NCI-H2107 treated with DMSO at 0.1 percent for 48 hours (cell line): ENCODE measurements around the gene LYST.
"Not testable (repeated sequence)": the region's sequence is repeated elsewhere in the genome, so short reads cannot be mapped to it uniquely, and the experiment has no call there.

ENCODE experiments used
- DNase-seq: peaks from one replicate; lab custom pipeline; 2025; ENCODE audit not compliant: unreplicated experiment; lab: John Stamatoyannopoulos, UW

Gene LYST, protein sequence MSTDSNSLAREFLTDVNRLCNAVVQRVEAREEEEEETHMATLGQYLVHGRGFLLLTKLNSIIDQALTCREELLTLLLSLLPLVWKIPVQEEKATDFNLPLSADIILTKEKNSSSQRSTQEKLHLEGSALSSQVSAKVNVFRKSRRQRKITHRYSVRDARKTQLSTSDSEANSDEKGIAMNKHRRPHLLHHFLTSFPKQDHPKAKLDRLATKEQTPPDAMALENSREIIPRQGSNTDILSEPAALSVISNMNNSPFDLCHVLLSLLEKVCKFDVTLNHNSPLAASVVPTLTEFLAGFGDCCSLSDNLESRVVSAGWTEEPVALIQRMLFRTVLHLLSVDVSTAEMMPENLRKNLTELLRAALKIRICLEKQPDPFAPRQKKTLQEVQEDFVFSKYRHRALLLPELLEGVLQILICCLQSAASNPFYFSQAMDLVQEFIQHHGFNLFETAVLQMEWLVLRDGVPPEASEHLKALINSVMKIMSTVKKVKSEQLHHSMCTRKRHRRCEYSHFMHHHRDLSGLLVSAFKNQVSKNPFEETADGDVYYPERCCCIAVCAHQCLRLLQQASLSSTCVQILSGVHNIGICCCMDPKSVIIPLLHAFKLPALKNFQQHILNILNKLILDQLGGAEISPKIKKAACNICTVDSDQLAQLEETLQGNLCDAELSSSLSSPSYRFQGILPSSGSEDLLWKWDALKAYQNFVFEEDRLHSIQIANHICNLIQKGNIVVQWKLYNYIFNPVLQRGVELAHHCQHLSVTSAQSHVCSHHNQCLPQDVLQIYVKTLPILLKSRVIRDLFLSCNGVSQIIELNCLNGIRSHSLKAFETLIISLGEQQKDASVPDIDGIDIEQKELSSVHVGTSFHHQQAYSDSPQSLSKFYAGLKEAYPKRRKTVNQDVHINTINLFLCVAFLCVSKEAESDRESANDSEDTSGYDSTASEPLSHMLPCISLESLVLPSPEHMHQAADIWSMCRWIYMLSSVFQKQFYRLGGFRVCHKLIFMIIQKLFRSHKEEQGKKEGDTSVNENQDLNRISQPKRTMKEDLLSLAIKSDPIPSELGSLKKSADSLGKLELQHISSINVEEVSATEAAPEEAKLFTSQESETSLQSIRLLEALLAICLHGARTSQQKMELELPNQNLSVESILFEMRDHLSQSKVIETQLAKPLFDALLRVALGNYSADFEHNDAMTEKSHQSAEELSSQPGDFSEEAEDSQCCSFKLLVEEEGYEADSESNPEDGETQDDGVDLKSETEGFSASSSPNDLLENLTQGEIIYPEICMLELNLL (N-terminal part only)

DNA sequence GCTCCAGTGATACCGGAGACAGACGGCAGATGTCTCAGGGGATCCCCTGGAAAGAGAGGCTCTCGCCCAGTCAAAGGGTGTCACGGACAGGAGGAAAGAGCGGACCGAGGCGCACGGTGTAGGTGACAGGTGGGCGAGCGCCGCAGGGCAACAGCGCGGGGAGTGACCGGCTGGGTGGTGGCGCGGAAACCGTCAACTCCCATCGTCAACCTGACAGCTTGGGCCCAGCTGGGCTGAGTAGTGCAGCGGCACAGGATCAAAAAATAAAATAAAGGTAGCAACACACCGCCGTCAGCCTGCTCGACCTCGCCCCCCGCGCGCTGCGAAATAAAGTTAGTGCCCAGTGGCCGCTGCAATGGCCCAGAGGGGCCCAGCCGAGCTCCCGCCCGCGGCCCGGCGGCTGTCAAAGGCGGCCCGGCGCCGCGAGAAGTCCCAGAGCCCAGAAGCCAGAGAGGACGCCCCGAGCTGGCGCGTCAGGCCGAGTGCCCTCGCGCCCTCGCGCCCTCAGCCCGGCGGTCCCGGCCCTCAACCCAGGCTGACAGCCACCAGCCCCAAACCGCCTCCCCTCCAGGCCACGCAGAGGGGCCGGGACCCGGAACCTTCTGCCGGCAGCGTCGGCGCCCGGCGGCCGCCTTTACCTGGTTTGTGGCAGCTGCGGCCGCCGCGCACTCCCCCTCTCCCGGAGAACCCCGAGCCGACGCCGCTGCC, at the start of gene LYST:
TSS of gene LYST (minus strand) at position 702 of the 708 bp plus-strand sequence. CDS start 36,489 bp downstream, outside the sequence.
- peak; percentile 70 for DNase-seq

DNA sequence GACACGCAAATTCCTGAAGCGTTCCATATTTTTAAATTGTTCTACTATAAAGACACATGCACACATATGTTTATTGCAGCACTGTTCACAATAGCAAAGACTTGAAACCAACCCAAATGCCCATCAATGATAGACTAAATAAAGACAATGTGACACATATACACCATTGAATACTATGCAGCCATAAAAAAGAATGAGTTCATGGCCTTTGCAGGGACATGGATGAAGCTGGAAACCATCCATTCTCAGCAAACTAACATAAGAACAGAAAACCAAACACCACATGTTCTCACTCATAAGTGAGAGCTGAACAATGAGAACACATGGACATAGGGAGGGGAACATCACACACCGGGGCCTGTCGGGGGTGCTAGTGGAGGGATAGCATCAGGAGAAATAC, 48.8 kb upstream of the LYST start:
- DNase-seq, result not testable (repeated sequence)

DNA sequence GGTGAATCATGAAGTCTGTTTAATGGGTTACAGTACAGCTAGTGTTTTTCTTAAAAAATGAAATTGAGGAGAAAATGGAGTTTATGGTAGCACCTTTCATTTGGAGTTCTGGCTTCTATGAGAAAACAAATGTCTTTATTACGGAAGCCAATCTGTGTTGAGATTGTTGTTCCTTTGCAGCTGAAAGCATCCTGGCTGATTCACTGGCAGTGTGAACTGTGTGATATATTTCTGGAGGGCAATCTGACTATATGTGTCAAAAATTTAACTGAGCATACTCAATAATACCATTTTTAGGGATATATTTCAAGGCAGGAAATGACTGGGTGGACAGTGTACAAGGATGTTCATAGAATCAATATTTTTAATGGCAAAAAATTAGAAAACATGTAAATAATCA, 46.6 kb upstream of the LYST start:
- DNase-seq, result no peak

DNA sequence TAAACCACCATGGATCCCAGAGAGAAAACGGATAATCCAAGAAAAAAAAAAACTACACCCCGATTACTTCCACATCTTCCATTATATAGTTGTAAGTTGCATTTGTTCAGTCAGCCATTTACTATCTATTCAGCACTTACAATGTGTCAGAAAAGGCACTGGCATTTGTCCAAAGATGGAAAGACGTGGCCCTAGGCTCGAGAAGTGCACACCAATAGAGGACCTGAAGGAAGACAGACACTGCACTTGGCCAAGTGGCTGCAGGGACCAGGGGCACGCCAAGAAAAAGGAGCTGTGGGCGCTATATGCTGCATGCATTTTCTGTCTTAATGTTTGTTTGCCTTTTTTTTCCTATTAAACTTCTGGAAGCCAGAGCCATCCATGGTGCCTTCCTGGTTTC, 45.2 kb upstream of the LYST start:
- DNase-seq, result no peak

DNA sequence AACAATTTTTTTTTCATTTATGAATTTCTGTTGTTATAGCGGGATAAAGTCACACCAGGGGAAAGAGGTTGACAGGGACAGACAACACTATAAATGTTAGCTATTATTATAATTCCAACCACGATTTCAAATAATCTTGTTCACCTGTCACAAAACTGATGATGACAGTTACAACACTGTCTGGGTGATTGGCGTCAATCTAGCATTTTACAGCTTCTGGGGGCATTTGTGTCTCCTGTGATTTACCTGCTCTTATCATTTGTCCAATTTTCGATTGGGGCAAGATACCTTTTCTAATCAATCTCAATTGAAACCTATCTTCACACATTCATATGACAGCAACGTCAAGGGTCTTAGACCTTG, 44.6 kb upstream of the LYST start:
- DNase-seq, result no peak

DNA sequence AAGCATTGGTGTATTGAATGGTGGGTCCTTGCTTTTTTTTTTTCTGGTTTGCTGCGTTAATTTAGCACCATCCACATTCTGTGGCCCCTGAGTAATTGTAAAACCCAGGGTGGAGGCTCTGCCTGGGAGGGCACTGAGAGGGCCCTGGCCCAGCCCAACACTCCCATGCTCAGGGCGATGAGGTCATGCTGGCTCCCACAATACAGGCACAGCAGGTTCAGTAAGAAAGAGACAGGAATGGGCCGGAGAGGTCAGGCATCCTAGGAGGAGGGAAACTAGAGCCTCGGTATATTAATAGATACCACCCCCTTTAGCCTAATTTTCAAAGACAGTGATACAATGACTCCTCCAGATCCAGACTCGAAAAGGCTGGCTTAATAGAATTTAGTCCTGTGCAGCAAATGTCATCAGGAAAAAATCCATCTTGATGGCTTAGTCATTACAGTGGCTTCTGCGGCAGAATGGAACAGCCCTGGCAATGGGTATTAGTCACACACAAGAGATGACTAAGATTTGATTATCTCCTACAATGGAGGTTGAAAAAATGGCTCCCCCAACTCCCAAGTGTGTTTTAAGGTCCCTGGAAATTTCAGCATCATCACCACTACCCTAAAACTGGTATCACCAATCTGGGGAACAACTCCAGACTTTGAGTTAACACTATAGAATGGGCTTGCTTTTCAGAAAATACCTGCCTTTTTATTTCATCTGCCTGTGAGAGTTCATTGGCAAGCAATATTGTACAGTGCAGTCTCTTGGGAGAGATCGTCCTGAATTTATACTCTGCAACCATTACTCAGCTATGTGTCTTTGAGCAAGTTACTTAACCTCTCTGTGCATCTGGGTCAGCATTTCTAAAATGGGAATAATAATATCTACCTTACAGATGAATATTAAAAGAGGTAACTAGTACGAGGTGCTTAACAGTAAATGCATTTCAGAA, 43.9 kb upstream of the LYST start:
- no peak for DNase-seq

DNA sequence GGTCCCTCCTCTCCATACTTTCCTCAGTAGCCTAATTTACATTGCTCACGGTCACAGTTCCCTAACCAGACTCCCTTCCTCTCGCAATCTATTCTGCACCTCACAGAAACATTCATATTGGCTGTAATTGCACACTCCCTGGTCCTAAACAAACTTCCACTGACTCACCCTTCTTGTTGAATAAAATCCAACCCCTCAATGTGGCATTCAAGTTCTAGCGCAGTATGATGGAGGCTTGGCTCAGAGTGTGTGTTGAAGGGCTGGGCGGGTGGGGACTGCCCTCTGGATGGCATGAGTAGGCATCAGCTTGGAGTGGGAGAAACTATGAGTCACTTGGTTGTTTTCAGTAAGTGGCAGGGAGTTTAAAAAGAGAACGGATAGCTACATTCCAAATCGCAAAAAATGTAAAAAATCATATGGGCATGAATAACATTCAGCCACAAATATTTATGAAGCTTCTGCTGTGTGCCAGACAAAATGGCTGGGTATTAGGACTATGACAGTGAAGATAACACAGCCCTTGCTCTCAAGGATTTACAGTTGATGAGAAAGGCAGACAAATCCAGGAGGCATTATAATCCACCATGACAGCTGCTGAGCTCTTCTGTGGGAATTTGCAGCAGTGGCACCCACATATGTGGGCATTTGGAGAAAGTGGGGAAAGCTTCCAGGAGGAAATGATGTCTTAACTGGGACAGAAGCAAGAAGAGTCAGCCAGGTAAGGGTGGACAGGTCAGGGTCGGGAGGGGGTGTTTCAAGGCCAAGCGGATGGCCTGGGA, 42.2 kb upstream of the LYST start:
- DNase-seq, result no peak

DNA sequence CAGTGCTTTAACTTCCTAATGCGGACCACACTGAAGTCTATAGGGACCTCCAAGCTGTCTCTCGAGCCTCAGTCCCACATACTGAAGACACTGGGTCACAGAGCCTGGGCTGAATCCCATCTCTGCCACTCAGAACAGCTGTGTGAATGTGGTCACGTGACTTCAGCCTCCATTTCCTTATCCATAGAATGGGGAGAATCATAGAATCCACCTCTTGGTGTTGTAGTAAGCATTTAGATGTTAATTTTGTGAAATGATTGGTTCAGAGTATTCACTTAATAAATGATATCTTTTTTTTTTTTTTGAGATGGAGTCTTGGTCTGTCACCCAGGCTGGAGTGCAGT, 41.2 kb upstream of the LYST start:
- DNase-seq, result no peak

DNA sequence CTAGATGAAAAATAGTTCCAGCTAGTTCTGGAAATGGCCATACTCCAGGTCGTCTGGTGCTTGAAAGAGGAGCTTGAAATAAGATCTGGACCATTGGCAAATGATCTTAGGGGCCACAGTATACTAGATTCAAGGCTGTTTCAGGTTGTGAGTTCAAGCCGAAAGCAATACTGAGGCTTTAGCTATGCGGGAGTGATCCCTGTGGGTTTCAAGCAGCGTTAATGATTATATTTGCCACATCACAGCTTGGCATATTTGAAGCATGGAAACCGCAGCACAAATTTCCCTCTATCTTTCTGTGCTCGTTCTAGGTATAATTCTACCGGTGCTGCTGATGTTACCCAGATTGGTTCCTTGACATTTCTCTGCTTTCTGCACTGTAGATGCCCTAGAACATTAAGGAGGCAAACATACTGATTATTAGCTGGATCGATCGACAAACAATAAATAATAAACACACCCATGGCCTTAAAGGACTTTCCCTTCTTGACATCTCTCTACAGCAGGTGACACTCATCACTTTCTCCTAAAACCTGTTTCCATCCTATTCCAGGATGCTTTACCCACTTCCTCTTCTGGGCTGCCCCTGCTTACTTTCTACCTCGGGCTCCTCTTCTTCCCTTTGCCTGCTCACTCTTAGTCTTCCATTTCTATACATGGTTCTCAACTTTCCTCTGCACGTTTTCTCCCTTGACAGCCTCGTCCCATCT, 40.6 kb upstream of the LYST start:
- DNase-seq, result no peak

DNA sequence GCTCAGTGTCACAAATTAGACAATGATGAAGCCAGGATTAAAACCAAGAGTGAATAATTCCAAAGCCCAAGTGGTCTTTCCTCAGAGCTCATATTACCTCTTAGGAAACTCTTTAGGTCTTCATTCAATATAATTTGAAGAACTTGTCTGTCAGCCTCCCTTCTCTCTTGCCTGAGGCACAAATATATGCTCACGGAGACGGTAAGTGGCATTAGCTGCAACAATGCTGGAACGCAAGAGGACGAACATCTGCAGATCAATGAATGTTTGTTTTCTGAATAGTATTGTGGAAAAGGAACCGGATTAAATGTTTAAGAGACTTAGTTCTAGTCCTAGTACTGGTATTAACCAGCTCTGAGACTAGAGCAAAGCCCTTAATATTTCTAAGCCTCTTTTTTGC, 39.7 kb upstream of the LYST start:
- no peak for DNase-seq

DNA sequence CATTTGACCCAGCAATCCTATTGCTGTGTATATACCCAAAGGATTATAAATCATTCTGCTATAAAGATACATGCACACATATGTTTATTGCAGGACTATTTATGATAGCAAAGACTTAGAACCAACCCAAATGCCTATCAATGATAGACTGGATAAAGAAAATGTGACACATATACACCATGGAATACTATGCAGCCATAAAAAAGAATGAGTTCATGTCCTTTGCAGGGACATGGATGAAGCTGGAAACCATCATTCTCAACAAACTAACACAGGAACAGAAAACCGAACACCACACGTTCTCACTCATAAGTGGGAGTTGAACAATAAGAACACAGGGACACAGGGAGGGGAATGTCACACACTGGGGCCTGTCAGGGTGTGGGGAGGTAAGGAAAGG, 37.1 kb upstream of the LYST start:
- DNase-seq, result not testable (repeated sequence)

DNA sequence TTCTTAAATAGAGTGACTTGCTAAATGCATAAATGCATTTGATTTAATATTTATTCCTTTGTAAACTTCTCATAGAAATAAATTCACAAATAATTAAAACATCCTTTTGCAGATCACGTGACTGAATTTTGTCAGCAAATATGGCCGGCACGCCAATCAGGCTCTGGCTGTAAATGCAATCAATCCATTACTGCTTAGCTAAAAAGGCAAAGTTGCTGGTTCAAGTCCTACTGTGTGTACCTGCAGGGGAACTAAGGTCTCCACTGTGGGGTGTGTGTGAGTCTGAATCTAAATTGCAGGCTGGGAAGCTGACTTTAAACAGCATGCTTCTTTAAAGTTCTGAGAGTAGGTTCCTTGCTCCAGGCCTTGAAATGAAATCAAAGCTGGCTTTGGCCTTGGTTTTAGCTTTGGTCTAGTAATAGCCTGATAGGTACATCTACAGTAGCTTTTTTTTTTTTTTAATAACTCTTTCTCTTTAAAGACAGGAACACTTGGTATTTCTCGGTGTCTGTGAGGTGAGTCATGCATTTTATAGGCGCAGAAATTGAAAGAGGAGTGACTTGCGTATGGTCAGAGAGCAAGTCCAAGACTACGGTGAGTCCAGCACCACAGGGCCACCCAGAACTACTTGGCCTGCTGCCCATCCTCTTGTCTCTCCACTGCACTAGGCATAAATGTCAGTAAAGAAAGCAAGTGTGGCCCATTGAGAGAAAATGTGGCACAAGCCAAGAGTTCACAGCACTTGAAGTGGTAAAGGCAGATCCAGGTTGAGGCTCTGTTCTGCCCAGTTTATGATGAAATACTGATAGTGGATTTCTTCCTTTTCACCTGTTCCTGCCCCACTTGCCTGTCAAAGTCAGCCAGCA, 36.2 kb upstream of the LYST start:
- DNase-seq, result no peak

DNA sequence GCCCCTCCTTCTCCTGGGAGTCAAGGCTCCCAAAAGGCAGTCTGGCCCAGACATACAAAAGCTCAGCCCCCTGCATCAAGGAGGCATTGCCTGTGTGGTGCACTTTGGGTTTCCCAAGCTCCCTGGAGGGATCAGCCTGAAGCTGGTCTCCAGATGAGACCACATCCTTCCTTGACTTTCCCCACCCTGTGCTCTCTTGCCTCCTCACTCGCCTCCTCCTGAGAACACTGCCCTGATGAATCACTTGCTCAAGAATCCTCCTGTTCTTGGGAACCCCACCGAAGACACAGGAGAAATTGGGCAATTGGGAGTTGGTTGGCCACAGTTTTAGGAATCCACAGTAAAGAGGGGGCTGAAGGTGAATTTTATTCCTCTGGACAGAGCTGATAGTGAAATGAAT, 34.8 kb upstream of the LYST start:
- DNase-seq, result no peak

DNA sequence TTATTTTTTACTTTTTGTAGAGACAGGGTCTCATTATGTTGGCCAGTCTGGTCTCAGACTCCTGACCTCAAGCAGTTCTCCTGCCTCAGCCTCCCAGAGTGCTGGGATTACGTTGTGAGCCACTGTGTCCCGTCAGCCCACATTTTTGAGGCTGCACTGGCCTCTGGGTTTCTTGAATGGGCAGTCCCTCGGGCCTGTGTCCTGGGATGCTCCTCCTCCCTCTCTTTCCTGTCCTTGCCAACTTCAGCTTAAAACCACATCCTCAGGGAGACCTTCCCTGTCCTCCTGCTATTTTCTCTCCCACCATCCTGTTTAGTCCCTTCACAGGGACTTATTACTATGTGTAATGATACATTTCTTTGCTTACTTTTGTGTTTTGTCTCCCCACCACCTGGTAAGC, 31.4 kb upstream of the LYST start:
- no peak for DNase-seq

DNA sequence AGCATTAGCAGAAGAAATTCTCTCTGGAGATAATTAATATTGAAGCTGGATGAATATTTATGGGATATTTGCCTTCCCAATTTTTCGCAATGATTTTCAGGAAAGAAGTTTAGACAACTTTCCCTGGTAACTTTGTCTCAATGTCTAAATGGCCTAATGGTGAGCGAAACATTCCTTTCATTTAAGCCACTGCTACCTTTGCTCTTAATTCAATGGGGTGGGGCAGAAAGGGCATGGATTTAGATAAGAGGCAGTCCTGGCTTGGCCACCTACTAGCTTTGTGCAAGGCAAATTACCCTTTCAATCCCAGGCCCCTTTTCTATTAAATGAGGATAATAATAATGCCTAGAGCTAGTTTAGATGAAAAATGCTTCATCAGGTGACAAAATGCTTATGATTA, 27.1 kb upstream of the LYST start:
- no peak for DNase-seq

DNA sequence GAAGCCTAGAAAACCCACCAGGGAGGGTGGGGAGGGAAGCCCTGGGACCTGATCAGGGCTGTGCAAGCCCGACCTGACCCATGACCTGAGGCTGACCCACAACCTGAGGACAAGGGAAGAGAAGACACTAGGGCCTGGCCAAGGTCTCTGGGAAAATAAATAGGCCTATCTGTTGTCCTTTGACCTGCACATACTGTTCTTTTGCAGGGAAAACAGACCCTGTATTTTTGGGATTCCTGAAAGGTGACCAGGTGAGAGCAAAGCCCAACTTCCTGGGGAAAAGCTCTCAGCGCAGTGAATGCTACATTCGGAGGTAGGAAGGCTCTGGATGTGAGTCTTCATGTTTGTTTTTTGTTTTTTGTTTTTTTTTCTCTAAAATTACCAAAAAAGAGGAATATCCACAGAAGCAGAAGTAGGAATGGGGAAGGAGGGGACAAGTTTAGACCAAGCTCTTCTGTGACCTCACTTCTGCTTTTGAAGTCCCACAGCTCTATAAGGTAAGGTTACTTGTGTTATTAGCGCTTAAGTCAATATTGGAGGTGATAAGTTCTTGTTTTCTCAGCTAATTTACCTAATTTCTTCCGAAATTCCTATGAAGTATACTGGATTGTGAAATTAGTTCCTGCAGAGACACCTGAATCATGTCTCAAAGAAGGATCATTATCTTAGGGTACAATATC, 26.2 kb upstream of the LYST start:
- no peak for DNase-seq

DNA sequence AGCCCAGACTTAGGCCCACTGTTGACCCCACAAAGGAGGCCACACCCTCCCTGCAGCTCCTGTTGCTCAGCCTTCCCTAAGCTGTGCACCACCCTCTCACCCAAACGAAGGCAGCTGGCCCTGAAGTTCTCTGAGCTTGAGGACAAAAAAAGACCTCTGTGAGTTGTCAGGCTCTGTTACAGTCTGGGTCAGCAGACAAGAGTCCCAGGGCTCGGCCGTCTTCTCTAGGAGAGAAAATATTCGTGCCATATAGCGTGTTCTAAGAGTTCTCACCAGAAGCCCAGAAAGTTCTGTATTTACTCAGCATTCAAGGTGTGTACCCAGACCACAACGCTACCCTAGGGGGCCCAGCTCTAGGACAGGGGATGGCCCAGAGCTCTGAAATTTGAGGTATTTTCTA, 25.5 kb upstream of the LYST start:
- DNase-seq, result no peak
